Adrenal gland (tissue), 5 donors: ENCODE results near the gene PRDM11.

Source experiments
- POLR2A ChIP-seq, 2 donors: fragments of 450-650 bp; IDR thresholded peaks; one replicate each; pipeline ENCODE4 v1.6.1; 2017; ENCODE audit warnings: antibody characterized with exemption in 2 of 2, mild to moderate bottlenecking in 2 of 2, moderate library complexity in 1 of 2
- TF ChIP-seq, protein P1 (sequence below), 6 experiments: fragments of 450-650 bp in 4 of 6; fragments of 200-600 bp in 2 of 6; sonication (generic) in 1 of 6; IDR thresholded peaks; 1 replicate in 5 of 6; 2 replicates in 1 of 6; pipeline versions ENCODE4 v1.5.1 to v1.8.0; 2016 to 2021; ENCODE audit warnings: antibody characterized with exemption in 6 of 6, mild to moderate bottlenecking in 2 of 6, moderate library complexity in 1 of 6
- donor health status: DM: no; HTN: no; CAD: no.

DNA sequence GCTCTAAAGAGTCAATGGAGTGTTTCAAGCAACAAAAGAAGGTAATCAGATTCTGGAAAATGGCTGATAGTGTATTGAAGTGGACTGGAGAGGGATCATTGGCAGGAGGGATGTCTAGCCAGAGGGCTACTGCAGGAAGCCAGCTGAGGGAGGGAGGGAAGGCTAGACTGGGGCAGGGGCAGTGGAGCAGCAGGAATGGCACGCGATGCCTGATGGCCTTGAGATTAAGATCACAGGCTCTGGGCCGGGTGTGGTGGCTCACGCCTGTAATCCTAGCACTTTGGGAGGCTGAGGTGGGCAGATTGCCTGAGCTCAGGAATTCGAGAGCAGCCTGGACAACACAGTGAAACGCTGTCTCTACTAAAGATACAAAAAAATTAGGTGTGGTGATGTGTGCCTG, 47.5 kb upstream of the PRDM11 start:
- TF ChIP-seq, protein P1, sequence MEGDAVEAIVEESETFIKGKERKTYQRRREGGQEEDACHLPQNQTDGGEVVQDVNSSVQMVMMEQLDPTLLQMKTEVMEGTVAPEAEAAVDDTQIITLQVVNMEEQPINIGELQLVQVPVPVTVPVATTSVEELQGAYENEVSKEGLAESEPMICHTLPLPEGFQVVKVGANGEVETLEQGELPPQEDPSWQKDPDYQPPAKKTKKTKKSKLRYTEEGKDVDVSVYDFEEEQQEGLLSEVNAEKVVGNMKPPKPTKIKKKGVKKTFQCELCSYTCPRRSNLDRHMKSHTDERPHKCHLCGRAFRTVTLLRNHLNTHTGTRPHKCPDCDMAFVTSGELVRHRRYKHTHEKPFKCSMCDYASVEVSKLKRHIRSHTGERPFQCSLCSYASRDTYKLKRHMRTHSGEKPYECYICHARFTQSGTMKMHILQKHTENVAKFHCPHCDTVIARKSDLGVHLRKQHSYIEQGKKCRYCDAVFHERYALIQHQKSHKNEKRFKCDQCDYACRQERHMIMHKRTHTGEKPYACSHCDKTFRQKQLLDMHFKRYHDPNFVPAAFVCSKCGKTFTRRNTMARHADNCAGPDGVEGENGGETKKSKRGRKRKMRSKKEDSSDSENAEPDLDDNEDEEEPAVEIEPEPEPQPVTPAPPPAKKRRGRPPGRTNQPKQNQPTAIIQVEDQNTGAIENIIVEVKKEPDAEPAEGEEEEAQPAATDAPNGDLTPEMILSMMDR (IDR thresholded peaks at IDR 0.05) = no peak
- TF ChIP-seq POLR2A (IDR thresholded peaks at IDR 0.05) = no peak
